ENCODE data around the gene ODAD3.

Gene ODAD3

DNA sequence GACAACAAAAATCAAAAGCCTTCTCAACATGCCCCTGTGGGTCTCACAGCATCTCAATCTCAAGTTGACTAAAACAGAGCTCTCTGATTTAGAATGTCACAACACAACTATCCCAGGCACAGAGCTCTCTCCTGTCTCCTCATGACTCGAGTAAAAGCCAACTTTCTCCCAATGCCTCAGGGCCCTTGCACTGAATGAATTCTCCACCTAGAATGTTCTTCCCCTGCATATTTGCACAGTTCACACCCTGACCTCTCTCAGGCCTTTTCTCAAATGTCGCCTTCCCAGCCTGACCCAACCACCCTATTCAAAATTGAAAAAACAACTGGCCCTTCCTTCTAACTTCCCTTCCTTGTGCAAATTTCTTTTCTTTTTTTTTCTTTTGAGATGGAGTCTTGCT is 64.2 kb downstream of the ODAD3 start:
- H3K4me3 Mint-ChIP-seq = no peak overlapping the region
- H3K36me3 Mint-ChIP-seq (ENCODE audit: low read depth) = peaks cover 24% of the 10 kb centered on the region
- H3K27me3 Mint-ChIP-seq = no peaks in the 10 kb centered on the region
- H3K4me1 Mint-ChIP-seq (ENCODE audit: low read depth) = peaks cover 4% of the 10 kb centered on the region
- H3K27ac Mint-ChIP-seq = no peak overlapping the region
- DNase-seq = no peak
- H3K9me3 Mint-ChIP-seq = no peaks in the 10 kb centered on the region
